ENCODE results near the gene RPS5. TPM values are rescaled to one million over a fixed set of nuclear protein-coding genes. Genes with fewer than 3 reads are reported as not detected.
A peak's percentile ranks its signal among the peaks of the same experiment; 100 is the strongest.

Gene RPS5
- total RNA-seq, 1 experiment from 2014 or later = 1,079 TPM

DNA sequence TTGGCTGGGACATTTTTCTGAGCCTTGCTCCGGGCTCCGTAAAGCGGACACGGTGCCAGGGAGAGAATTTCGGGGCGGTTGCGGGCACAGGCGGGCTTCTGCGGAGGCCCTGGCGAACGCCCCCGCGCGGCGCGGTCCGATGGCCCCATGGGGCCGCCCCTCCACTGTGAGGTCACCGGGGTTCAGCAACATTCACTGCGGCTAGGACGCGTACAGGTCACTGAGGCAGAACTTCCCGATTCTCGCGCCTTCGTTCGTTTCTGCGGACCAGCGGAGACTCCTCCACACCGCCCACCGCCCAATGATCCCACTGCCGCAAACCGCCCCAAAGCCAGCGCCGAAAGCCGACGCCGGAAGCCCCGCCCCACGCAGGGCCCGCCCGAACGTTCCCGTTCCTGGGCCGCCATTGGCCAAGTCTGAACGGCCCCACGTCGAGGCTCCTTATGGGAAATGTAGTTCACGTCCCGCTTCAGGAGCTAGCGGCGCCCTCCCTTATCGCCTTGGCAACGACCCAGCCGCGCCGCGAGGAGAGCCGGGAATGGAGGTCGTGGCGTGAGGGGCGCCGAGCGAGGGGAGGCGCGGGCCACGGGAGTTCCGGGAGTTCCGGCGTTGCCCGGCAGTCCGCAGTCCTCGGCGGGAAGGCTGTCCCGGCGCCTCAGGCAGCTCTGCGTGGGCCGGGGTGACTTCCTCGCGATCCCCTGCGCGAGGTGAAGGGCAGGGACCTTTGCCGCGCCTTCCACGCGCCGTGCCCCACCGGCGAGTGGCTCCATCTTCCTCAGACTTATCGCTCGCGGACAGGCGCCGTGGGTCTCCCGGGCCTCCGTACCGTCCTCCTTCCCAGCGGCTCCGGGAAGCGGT, 21.3 kb downstream of the RPS5 start, which contains the start of gene ZNF584:
TSS of gene ZNF584 (plus strand) at position 498 of the 858 bp plus-strand sequence. CDS start 499 bp downstream, outside the sequence.
- intact Hi-C loops (cut with micrococcal nuclease; ENCODE audit: unreplicated experiment) = loop anchor here (5.0 to 10.0 kb wide), 2 partner anchors 44 to 224 kb away; partner anchors contain the start of genes ZNF274 and ZNF324B
- BruUV-seq (replicated peaks) = no TSS peak
- Mint-ChIP-seq H3K27me3 (ENCODE audit: unreplicated experiment) (no peaks in the 10 kb centered on the region), H3K36me3 (ENCODE audit: insufficient read depth, unreplicated experiment) (peaks cover 41% of the 10 kb centered on the region), H3K4me1 (ENCODE audit: low read depth, unreplicated experiment) (peaks cover 36% of the 10 kb centered on the region), H3K9me3 (ENCODE audit: low read depth, unreplicated experiment) (no peaks in the 10 kb centered on the region), H3K4me3 (ENCODE audit: low read depth, unreplicated experiment) (peak within 1 kb of the TSS; percentile 83), H3K27ac (ENCODE audit: unreplicated experiment) (peak within 1 kb of the TSS; percentile 92)
- CTCF ChIA-PET = interaction anchor here (0.7 to 0.8 kb wide), 2 partner anchors 58 to 106 kb away, joined by 3 read pairs; no protein-coding TSS in a partner anchor
- TF ChIP-seq, protein P1, sequence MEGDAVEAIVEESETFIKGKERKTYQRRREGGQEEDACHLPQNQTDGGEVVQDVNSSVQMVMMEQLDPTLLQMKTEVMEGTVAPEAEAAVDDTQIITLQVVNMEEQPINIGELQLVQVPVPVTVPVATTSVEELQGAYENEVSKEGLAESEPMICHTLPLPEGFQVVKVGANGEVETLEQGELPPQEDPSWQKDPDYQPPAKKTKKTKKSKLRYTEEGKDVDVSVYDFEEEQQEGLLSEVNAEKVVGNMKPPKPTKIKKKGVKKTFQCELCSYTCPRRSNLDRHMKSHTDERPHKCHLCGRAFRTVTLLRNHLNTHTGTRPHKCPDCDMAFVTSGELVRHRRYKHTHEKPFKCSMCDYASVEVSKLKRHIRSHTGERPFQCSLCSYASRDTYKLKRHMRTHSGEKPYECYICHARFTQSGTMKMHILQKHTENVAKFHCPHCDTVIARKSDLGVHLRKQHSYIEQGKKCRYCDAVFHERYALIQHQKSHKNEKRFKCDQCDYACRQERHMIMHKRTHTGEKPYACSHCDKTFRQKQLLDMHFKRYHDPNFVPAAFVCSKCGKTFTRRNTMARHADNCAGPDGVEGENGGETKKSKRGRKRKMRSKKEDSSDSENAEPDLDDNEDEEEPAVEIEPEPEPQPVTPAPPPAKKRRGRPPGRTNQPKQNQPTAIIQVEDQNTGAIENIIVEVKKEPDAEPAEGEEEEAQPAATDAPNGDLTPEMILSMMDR (IDR thresholded peaks at IDR 0.05; ENCODE audit: unreplicated experiment) = no peak
- DNase-seq = peak; percentile 97

DNA sequence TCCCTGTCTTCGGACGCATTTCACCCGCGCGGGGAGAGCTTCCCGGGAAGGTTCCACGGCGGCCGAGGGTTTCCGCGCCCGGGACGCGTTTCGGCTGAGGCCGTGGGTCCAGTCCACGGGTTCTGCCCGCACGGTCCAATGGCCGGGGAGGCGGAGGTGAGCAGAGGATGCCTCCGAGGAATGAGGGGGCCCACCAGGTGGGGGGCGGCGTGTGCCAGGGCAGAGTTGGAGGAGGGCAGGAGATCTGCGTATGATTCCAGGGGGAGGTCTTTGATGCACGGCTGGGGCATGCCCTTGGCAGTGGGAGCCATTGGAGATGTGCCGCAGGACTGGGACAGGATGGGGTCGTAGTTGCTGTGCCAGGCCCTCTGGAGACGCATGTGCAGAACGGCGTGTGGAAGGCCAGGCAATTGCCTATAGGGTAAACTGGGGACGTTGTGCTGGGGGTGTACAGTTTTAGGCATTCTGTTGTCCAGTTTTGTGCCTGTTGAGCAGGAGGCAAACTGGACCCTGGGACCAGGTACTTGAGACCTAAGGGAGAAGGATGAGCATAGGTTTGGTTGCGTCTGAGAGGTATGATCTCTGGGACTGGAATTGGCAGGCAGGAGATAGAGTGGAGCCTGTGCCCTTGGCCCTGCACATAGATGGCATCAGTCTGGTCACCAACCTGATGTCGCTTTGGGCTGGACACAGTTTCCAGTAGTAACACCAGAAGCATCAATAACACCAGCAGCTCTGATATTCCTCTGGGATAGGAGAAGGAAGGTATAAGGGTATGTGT, 22.1 kb downstream of the RPS5 start:
- TF ChIP-seq, protein P1 (IDR thresholded peaks at IDR 0.05; ENCODE audit: unreplicated experiment) = no peak
- BruUV-seq (replicated peaks) = no TSS peak
- Mint-ChIP-seq H3K9me3 (ENCODE audit: low read depth, unreplicated experiment) (no peaks in the 10 kb centered on the region), H3K27me3 (ENCODE audit: unreplicated experiment) (no peaks in the 10 kb centered on the region), H3K4me3 (ENCODE audit: low read depth, unreplicated experiment) (peak overlapping the region; percentile 83), H3K27ac (ENCODE audit: unreplicated experiment) (peak overlapping the region; percentile 92), H3K4me1 (ENCODE audit: low read depth, unreplicated experiment) (peaks cover 30% of the 10 kb centered on the region), H3K36me3 (ENCODE audit: insufficient read depth, unreplicated experiment) (peaks cover 35% of the 10 kb centered on the region)
- CTCF ChIA-PET = interaction anchor here (0.7 to 0.8 kb wide), 2 partner anchors 57 to 105 kb away, joined by 3 read pairs; no protein-coding TSS in a partner anchor
- intact Hi-C loops (cut with micrococcal nuclease; ENCODE audit: unreplicated experiment) = loop anchor here (5.0 to 10.0 kb wide), 2 partner anchors 43 to 224 kb away; partner anchors contain the start of genes ZNF274 and ZNF324B
- DNase-seq = peak; percentile 52

DNA sequence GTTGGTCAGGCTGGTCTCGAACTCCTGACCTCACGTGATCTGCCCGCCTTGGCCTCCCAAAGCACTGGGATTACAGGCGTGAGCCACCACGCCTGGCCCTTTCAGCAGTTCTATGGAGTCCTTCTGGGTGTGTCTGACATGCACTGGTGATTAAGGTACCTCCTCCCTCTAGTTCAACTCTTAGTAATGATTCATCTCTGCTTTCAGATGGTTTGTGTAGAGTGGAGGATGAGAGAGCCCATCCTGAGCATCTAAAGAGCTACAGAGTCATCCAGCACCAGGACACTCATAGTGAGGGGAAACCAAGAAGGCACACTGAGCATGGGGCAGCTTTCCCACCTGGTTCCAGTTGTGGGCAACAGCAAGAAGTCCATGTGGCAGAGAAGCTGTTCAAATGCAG, 29.5 kb downstream of the RPS5 start:
- peaks cover 33% of the 10 kb centered on the region for H3K36me3 Mint-ChIP-seq (ENCODE audit: insufficient read depth, unreplicated experiment)
- H3K9me3 Mint-ChIP-seq (ENCODE audit: low read depth, unreplicated experiment) = peaks cover 6% of the 10 kb centered on the region
- DNase-seq = no peak
- H3K27me3 Mint-ChIP-seq (ENCODE audit: unreplicated experiment) = no peaks in the 10 kb centered on the region
- no peak overlapping the region for H3K27ac Mint-ChIP-seq (ENCODE audit: unreplicated experiment)
- intact Hi-C loops (cut with micrococcal nuclease; ENCODE audit: unreplicated experiment) = no loop called here
- CTCF ChIA-PET = no interaction called here
- TF ChIP-seq, protein P1 (IDR thresholded peaks at IDR 0.05; ENCODE audit: unreplicated experiment) = no peak
- H3K4me3 Mint-ChIP-seq (ENCODE audit: low read depth, unreplicated experiment) = no peak overlapping the region
- no peaks in the 10 kb centered on the region for H3K4me1 Mint-ChIP-seq (ENCODE audit: low read depth, unreplicated experiment)
- BruUV-seq (replicated peaks) = no TSS peak

DNA sequence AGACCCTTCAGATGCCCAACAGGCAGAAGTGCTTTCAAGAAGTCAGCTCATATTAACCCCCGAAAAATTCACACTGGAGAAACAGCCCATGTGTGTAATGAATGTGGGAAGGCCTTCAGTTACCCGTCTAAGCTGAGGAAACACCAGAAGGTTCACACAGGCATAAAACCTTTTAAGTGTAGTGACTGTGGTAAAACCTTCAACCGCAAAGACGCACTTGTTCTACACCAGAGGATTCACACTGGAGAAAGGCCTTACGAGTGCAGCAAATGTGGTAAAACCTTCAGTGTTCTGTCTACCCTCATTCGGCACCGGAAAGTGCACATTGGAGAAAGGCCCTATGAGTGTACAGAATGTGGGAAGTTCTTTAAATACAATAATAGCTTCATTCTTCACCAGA, 30.0 kb downstream of the RPS5 start:
- TF ChIP-seq, protein P1 (IDR thresholded peaks at IDR 0.05; ENCODE audit: unreplicated experiment) = no peak
- Mint-ChIP-seq H3K27me3 (ENCODE audit: unreplicated experiment) (no peaks in the 10 kb centered on the region), H3K9me3 (ENCODE audit: low read depth, unreplicated experiment) (peaks cover 6% of the 10 kb centered on the region), H3K4me1 (ENCODE audit: low read depth, unreplicated experiment) (no peaks in the 10 kb centered on the region), H3K36me3 (ENCODE audit: insufficient read depth, unreplicated experiment) (peaks cover 33% of the 10 kb centered on the region), H3K4me3 (ENCODE audit: low read depth, unreplicated experiment) (no peak overlapping the region), H3K27ac (ENCODE audit: unreplicated experiment) (no peak overlapping the region)
- CTCF ChIA-PET = no interaction called here
- BruUV-seq (replicated peaks) = no TSS peak
- no peak for DNase-seq
- intact Hi-C loops (cut with micrococcal nuclease; ENCODE audit: unreplicated experiment) = no loop called here

All from Calu3 (cell line).